NCI-H1694 treated with DMSO at 0.1 percent for 48 hours (cell line): ENCODE results near the gene MON1B.
A peak's percentile ranks its signal among the peaks of the same experiment; 100 is the strongest.
"Not testable (repeated sequence)": the region's sequence is repeated elsewhere in the genome, so short reads cannot be mapped to it uniquely, and the experiment has no call there.

ENCODE experiments used
- DNase-seq: peaks from one replicate; lab custom pipeline; 2025; lab: John Stamatoyannopoulos, UW

MON1B gene

DNA sequence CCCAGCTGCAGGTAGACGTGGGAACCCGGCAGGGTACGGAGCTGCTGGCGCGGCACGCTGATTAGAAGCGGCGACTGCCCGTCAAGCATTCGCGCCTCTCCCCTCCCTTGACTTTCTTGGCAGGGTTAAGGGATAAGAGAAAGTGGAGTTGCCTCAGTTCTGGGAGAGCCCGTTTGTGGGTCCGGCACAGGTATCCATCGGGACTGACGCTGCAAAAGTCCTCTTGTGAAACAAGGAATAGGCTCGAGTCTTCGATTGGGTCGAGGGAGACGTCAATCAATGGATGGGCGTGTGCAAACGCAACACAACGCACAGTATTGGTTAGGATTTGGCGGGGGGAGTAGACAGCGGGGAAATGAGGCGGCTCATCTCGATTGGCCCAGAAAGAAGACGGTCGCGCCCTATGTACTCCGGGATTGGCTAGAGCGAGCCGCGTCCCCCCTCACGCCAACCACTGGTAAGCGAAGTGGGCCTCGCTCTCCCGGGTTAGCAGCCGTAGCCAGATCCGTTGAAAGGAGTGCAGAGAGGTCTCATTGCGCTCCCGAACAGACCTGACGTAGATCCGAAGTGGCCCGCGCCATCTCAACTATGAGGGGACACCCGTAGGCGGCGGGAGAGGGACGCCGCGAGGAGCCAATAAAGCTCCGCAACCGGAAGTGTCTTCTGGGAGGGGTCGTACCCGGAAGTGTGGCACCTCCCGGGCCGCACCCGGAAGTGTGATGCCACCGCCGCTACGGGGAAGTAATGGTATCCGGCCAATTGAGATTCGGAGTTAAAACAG lies at the start of gene MON1B:
TSS of gene MON1B (plus strand) at position 713 of the 781 bp plus-strand sequence. CDS start 296 bp downstream, outside the sequence.
- DNase-seq: peak; percentile 95

DNA sequence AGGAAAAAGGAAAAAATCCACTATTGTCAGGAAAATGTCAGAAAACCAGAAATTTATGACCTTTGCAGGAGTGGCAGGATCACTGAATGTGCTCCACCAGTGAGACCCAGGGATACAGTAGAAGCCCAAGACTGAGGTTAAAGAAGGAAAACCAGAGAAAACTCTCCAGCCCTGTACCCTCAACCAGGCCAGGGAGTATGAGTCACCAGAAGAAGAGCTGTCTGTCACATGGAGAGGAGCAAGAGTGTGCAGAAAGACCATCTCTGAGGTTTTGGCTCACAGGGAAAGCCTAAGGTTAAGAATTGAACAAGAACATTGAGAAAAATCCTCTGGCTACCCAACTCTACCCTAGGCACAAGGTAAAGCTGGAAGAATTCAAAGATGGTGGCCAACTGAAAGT lies 47.6 kb upstream of the MON1B start:
- no peak for DNase-seq

DNA sequence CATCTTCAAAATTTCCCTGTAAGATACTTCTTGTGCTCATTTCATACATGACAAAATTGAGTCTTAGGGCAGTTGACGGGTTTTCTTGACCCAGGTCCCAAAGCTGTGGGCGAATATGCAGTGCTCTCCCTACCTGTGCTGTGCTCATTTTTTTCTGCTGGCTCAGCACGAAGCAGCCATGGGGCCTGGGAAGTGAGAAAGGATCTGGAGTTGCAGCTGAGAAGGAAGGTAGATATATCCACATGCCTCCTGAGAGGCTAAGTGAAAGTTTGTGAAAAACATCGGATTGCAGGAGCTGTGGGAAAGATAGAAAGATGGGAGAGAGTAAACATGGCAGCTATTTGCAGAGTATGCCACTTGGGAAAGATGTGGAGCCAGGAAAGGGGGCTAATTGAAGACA lies 42.9 kb upstream of the MON1B start:
- DNase-seq: no peak

DNA sequence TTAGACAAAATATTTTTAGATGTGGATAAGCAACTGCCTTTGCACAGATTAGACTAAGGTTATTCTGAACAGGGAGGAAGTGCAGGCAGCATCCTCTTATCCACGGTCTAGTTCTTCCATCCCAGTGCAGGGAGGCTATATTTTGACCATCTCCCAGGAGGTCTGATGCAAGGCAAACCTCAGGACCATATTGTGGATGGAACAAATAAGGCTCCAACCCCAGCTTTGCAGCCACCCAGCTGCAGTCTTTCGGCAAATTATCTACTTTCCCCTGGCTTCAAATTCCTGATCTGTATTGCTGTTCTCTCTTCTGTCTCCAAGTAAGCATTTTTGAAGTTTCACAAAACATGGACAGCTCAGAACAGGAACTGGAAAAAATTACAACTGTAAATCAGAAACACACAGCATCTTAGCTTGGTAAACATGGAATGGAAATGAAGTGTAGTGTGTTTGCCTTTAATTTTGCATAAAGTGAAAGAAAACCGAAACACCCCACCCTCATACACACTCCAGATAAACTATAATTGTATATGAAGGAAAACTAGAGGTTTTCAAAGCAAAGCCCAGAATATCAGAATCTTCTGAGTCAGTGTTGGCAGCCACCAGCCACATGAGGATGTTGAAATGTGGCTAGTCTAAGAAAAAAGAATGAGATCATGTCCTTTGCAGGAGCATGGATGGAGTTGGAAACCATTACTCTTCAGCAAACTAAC lies 33.5 kb upstream of the MON1B start:
- DNase-seq: no peak

DNA sequence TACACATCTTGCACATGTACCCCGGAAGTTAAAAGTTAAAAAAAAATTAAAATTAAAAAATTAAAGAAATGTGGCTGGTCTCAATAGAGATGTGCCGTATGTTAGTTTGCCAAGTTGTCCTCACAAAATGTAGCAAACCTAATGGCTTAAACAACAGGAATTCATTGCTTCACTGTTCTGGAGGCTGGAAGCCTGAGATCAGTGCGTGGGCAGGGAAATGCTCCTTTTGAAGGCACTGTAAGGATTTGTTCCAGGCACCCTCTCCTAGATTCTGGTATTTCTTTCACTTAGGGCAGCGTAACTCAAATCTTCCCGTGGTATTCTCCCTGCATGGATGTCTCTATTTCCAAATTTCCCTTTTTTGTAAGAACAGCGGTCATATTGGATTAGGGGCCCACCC lies 32.7 kb upstream of the MON1B start:
- no peak for DNase-seq

DNA sequence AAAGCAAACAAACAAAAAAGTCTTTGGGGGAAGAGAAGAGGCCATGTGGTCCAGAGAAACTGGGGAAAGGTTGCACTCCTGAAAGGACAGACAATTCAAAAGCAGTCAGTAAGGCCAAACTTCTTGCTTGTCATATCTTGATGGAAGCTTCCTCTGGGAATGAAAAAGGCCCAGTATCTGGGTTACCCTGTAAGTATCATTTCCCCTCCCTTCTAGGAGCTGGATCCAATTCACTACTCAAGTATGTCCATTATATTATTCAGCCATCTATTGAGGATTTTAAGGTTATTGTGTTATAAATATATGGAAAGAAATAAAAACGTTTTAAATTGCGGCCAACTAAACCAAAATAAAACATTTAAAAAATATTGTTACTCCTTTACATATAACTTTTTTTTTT lies 26.0 kb upstream of the MON1B start:
- DNase-seq: no peak

DNA sequence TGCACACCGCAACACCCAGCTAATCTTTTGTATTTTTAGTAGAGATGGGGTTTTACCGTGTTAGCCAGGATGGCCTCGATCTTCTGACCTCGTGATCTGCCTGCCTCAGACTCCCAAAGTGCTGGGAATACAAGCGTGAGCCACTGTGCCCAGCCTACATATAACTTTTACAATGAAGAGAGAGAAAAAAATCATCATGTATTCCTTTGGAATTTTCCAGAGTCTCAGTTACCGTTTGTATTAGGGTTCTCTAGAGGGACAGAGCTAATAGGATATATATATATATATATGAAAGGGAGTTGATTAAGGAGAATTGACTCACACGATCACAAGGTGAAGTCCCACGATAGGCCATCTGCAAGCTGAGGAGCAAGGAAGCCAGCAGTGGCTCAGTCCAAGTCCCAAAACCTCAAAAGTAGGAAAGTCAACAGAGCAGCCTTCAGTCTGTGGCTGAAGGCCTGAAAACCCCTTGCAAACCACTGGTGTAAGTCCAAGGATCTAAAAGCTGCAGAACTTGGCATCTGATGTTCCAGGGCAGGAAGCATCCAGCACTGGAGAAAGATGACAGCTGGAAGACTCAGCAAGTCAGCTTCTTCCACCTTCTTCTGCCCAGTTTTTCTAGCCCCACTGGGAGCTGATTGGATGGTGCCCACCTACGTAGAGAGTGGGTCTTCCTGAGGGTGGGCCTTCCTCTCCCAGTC lies 25.3 kb upstream of the MON1B start:
- DNase-seq: not testable (repeated sequence)

DNA sequence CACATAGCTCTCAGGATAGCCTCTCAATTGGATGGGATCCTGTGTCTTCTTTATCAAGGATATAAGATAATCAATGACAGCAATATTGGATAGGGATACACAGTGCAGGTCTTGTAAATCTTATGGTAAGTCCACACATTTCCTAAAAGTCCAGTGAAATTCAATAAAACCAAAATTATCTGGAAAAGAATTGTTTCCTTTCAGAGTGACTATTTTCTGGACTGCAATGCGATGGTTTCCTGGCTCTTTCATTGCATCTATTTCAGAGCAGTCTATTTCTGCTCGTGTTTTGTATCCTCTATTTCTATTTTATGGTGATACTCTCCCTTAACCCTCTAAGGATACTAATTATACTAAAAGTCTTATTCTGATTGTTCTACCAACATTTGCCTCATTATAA lies 24.3 kb upstream of the MON1B start:
- DNase-seq: no peak

DNA sequence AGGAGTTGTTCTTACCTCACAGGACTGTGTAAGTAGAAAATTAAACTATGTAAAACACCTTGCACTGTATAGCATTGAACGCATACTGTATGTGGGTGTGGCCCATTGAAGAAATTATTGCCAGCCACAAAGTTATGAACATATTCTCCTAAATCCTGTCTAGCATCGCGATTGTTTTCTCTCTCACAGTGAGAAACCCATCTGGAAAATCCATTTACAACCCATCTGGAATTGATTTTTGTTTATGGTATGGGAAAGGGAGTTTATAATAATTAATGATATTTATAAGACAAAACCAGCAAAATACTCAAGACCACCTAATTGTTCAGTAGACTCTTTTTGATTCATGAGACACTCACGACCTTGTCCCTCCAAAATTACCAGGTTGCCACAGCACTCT lies 22.1 kb upstream of the MON1B start:
- DNase-seq: no peak

DNA sequence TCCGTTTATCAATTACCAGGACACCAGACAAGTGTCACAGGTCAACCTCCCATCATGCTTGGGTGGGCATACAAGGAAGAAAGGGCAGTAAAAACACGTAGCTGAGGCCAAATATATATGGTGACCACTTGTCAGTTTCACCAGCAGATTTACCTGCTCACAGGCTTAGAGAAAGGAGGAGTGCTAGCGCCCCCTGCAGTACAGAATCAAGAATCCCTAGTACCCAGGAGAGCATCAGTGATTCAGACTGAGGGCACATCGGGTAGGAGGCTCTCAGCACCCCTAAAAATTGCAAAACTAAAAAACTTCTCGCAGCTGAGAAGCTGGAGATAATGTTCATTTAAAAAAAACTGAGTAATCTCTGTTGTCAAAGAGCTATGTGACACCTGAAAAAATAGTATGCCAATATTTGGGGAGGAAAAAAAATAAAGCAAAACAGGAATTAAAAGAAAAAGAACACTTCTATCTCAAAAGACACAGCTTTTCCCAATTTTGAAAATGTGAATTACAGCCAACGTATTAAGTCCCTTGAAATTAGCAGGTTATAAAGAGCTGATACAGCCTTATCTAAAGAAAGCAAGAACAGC lies 21.2 kb upstream of the MON1B start:
- DNase-seq: peak; percentile 31

DNA sequence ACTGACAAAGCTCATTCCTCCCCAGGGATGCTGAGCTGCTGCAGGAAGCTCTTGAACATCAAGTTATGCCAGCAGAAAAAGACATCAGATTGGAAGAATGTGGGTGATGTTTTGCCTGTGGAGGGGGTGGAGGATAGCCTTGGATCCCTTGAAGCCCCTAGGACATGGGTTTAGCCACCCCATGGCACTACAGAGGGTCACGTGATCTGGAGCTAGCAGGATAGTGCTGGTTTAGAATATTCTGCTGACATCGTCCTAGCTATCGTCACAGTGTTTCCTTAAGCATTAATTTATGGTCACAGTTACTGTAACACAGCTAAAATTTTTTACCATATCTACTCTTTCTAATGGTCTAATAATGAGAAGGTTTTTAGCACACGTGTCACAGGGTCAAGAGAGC lies 20.2 kb upstream of the MON1B start:
- DNase-seq: no peak

DNA sequence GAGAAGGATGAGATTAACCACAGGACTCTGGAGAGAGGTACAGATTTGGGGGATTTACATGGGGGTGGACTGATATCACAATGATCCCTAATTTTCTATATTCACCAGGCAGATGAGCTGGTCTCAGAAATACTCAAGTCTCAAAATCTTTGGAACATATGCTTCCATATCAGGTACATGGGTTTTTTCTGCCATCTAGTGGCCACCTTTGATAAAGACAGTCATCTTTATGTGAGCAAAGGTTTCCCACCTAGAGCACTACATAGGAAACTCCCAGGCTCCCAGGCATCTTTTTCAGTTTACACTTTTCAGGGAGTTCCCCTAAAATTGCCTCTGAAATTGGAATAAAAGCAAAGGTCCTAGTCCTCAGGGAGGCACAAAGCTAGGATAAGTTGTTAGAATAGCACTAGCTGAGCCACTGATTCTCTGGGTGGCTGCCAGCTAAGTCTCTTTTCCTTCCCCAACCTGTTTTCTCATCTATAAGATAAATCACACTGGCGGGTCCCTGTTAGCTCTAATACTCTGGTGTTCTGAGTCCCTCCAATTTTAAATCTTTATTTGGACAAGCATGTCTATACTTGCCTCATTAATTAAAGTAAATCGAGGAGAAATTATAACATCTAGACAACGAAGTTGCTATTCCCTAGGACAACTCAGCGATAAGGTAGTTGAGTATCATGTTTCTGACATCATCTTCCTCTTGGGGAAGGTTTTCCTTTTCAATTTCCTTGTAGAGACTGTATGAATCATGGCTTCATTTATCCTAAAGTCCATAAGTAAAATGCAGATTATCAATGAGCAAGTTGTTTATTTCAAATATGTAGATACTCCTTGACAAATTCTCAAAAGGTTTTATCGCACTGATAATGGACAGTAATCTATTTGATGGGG lies 19.0 kb upstream of the MON1B start:
- peak; percentile 40 for DNase-seq

DNA sequence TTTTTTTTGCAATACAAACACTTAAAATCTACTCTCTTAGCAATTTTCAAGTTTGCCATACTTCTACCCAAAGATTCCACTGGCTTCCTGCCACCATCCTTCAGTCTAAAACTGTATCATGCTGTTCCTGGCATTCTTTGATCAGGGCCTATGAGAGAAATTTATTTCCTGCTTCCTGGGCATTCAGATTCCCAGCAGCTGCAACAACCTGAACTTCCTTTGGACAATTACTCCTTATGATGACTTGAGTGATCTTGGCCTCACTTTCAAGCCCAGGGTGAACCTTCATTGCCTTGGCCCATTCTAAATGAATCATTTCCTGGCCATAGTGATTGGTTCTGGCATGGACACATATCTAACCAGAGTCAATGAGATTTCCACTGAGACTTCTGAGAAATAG lies 18.0 kb upstream of the MON1B start:
- no peak for DNase-seq

DNA sequence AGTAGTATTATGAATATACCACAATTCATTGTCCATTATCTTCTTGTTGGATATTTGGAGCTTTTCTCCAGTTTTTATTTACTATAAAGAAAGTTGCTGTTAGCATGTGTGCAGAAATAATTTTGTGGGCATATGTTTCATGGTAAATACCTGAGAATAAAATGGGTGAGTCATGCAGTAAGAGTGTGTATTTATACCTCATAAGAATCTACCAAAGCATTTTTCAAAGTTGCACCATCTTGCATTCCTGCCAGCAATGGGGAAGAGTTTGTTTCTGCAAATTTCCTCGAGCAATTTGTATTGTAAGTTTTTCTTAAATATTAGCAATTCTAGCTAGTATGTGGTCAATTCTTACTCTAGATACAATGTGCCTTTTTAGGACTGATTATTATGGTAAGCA lies 7.9 kb upstream of the MON1B start:
- no peak for DNase-seq

DNA sequence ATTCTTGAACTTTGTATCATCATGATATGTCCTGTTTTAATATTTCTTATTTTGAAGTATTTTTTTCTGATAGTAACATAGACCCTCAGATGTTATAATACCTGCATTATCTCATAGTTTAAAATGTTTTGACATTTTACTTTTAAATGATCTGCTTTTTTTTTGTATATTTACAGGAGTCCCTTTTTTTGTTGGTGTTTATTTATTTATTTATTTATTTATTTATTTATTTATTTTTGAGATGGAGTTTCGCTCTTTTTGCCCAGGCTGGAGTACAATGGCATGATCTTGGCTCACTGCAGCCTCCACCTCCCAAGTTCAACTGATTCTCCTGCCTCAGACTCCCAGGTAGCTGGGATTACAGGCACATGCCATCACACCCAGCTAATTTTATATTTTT lies 4.7 kb upstream of the MON1B start:
- DNase-seq: not testable (repeated sequence)

DNA sequence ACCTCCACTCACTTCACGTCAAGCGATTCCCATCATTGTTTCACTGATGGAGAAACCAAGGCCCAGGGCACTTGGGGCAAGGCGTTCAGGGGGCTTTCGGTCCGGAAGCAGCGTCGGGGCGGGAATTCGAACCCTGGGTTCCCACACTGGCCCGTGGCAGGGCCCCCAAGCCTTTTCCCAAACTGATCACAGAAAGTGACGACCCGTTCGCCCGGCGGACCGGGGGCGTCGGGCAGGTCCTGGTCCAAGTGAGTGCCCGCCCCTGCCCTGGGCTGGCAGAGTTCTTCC lies 856 bp upstream of the MON1B start:
- no peak for DNase-seq

DNA sequence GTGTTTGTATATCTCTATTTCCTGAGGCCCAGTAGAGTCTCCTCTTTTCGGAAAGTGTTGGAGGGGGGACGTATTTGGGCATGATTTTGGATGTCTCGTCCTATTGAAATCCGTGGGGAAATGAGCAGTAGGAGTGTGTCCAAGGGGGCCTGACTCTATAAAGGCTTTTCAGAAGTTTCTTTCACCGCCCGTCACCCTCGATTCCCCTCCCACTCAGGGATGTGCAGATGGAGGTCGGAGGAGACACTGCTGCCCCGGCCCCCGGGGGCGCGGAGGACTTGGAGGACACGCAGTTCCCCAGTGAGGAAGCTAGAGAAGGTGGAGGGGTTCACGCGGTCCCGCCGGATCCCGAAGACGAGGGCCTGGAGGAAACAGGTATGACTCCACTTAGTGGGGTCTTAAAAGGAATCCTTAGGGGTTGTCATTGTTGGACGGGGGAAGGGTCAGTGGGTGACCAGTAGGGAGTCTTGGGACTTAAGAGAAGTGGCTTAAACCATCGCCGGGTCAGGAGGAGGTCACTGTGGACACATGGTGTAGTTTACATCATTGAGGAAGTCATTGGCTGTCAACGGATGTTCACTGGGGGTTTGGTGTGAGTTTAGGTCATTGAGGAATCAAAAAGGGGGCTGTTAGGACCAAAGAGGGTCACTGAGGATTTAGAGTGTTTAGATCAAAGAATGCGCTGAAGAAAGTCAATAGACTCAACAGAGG lies 424 bp downstream of the MON1B start:
- no peak for DNase-seq

DNA sequence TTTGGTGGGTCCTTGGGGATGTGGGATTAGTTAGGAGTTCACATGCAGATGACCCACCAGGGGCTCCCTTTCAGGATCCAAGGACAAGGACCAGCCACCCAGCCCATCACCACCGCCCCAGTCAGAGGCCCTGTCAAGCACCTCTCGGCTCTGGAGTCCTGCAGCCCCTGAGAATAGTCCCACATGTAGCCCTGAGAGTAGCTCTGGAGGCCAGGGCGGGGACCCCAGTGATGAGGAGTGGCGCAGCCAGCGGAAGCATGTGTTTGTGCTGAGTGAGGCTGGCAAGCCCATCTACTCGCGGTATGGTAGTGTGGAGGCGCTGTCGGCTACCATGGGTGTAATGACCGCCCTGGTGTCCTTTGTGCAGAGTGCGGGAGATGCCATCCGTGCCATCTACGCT lies 2.4 kb downstream of the MON1B start:
- DNase-seq: no peak

DNA sequence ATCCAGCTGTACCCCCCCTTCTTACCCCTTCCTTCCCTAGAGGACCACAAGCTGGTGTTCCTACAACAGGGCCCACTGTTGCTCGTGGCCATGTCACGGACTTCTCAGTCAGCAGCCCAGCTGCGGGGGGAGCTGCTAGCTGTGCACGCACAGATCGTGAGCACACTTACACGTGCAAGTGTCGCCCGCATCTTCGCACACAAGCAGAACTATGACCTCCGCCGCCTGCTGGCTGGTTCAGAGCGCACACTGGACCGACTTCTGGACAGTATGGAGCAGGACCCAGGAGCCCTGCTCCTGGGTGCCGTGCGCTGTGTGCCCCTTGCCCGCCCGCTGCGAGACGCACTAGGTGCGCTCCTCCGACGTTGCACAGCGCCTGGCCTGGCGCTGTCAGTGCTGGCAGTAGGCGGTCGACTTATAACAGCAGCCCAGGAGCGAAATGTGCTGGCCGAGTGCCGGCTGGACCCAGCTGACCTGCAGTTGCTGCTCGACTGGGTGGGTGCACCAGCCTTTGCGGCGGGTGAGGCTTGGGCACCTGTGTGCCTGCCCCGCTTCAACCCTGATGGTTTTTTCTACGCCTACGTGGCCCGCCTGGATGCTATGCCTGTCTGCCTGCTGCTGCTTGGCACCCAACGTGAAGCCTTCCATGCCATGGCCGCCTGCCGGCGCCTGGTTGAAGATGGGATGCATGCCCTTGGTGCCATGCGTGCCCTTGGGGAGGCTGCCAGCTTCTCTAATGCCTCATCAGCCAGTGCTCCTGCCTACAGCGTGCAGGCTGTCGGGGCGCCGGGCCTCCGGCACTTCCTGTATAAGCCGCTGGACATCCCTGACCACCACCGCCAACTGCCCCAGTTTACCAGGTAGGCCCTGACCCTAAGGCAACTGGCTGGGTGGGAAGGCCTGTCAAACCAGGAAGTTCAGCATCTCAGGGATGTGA lies 3.6 kb downstream of the MON1B start:
- DNase-seq: no peak

DNA sequence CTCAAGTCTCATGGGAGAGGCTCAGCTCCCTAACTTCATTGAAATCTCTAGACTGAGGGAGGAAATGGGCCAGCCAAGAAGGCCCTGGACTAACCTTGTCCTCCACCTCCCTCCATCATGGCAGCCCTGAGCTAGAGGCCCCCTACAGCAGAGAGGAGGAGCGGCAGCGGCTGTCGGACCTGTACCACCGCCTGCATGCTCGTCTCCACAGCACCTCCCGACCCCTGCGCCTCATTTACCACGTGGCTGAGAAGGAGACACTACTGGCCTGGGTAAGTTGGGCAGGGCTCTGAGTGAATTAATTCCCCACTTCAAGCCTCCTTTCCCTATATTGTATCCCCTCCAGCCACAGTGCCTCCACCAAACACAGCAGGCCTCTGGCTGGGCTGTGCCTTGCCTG lies 4.4 kb downstream of the MON1B start:
- no peak for DNase-seq
